GM18508 (cell line): Measurements from ENCODE around the gene GPR180.

Experiments
- ATAC-seq: cut with Tn5 transposase; IDR thresholded peaks from one replicate; pipeline ENCODE4 v1.9.1; 2021; ENCODE audit warnings: moderate number of reproducible peaks; ENCODE audit not compliant: insufficient read depth, unreplicated experiment

GPR180 gene

DNA sequence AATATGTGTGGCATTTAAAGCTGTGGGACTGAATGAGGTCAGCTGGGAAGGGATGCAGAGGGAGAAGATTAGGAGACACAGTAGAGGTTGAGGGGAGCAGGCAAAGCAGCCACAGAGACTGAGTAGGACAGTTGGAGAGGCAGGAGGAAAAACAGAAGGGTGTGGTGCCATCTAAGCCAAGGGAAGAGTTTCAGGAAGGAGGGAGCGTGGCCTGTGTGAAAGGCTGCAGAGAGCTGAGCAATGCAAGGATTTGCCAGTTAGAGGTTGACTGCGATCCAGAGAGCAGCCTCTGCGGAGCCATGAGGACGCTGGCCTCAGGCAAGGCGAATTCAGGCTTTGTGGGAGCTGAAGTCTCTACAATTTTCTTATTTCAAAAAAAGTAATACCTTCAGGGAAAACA is 81.8 kb downstream of the GPR180 start:
- ATAC-seq = no peak
